ENCODE data around the gene ORM2.

DNA sequence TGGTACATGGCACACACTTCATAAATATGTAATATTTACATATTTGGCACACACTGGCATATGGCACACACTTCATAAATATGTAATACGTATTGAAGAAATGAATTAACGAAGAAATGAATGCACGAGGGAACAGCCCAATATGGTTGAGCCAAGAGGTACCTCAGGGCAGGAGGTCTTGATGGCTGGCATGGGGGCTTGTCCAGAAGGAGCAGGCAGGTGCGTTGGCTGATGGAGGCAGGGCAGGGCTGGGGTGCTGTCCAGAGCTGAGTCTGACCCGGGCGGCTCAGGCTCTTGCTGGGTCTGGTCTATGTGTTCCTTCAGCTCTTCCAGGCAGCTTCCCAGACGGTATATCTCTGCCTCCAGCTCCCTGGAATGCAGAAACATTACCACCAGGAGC, 31.9 kb downstream of the ORM2 start:
- TF ChIP-seq, protein P1, sequence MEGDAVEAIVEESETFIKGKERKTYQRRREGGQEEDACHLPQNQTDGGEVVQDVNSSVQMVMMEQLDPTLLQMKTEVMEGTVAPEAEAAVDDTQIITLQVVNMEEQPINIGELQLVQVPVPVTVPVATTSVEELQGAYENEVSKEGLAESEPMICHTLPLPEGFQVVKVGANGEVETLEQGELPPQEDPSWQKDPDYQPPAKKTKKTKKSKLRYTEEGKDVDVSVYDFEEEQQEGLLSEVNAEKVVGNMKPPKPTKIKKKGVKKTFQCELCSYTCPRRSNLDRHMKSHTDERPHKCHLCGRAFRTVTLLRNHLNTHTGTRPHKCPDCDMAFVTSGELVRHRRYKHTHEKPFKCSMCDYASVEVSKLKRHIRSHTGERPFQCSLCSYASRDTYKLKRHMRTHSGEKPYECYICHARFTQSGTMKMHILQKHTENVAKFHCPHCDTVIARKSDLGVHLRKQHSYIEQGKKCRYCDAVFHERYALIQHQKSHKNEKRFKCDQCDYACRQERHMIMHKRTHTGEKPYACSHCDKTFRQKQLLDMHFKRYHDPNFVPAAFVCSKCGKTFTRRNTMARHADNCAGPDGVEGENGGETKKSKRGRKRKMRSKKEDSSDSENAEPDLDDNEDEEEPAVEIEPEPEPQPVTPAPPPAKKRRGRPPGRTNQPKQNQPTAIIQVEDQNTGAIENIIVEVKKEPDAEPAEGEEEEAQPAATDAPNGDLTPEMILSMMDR (IDR thresholded peaks at IDR 0.05) = no peak
- TF ChIP-seq POLR2A (IDR thresholded peaks at IDR 0.05) = no peak

Measured in Peyer's patch (tissue), 4 donors.